Superior temporal gyrus (tissue), 1 donor: ENCODE results near the gene NECAB2.

Source experiments
- DNase-seq: peaks from one replicate; pipeline ENCODE4 v3.0.0-alpha.2; 2016; ENCODE audit errors: extremely low spot score

The NECAB2 gene

GRCh38 chr16:83967091-83967490 lies 953 bp upstream of the NECAB2 start:
- DNase-seq, result no peak

- DNase-seq, result no peak
Observed at GRCh38 chr16:83968306-83968851, 335 bp downstream of the NECAB2 start.

GRCh38 chr16:83968891-83969649 lies 1.0 kb downstream of the NECAB2 start:
- DNase-seq, result no peak

DNA sequence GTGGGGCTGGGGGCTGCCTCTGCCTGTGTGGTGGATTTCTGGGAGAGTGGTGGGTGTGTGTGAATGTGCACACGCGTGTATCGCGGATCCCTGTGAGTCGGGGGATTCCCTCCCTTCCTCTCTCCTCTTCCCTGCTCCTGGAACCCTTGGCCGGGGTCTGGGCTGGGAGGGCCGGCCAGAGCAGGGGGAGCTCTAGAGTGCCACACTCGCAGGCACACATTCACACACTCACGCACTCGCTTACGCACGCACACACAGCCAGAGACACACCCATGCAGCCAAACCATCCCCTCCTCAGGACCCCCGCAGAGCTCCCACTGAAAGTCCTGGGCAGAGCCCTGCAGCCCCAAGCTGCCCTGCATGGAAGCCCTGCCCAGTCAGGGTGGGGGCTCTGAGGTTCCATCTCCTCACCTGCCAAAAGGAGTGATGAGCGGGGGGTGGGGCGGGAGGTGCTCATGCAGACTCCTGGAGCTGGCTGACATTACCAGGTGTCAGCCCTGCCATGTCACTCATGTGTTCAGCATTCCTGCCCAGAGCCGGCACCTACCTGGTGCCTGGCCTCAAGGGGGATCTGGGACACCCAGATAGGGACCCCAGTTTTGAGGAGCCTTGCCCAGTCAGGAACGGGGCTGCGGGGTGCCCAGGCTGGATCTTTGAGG lies 1.9 kb downstream of the NECAB2 start:
- no peak for DNase-seq

- DNase-seq, result no peak
Observed at GRCh38 chr16:83970430-83970815, 2.4 kb downstream of the NECAB2 start.

DNA sequence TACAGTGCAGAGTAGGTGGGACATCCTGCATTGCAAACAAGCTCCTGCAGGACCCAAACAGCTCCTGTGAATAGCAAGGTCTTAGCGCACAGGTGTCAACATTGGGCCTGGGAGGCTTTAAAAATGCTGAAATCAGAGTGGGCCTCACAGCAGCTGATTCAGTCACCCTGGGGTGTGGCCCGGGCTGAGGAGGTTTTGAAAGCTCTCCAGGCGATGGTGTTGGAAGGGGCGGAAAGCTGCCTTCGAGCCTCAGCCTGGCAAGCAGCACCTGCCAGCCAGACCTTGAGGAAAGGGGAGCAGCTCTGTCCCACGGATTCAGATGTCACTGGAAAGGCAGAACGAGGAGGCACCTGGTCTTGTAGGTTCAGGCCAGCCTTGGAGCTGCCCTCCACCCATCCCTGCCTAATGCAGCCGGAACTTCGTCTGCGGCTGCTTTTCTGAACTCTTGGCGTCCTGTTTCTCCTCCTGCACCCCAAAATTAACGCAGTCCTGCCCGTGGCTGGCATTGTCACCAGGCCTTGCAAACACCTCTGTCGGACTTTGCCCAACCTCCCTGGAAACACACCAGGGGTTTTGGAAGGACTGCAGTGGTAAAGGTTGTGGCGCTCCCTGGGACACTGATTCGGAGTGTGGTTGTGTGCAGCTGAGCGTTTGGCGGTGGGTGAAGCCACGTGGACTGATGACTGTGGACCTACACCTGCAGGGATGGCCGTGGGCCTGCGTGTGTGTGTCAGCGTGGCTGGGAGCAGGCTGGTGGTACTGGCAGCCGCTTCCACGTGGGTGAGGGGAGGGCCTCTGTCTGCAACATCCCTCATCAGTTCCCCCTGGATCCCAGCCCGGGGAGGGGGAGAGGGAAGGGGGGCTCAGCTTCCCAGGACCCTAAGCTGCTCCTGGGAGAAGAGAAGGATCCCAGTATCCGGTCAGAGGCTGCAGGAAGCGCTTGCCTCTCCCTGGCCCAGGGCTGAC lies 3.4 kb downstream of the NECAB2 start:
- no peak for DNase-seq

DNA sequence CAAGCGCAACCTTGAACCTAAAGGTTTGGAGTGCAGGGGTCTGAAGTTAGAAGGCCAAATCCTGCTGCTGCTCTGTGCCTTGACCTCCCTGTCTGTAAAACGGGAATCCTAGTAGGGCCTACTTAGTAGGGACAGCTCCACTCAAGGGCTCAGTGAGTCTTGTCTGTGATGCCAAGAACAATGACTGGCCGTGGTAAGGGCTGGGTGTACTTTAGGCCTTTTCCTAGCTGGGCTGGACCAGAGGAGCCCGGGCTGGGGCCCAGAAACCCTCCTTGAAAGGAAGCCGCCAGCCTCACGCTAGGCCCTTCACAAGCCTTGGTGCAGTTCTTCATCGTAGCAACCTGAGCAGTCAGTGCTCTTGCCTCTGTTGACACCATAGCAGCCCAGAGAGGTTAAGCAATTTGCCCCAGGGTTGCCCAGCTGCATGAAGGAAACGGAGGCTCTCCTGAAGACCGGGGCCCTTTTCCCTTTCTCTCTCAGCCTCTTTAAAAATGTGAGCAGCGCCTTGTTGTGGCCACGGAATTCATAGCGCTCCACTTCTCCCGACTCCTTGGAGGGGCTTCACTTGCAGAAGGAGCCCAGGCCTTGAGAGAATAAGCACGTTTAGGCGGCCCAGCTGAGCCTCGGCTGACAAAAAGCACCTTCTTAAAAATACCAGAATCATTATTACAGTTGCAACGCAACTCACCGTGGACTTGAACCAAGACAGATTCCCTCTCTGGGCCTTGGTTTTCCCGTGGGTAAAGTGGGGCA lies 4.4 kb downstream of the NECAB2 start:
- DNase-seq, result no peak

DNA sequence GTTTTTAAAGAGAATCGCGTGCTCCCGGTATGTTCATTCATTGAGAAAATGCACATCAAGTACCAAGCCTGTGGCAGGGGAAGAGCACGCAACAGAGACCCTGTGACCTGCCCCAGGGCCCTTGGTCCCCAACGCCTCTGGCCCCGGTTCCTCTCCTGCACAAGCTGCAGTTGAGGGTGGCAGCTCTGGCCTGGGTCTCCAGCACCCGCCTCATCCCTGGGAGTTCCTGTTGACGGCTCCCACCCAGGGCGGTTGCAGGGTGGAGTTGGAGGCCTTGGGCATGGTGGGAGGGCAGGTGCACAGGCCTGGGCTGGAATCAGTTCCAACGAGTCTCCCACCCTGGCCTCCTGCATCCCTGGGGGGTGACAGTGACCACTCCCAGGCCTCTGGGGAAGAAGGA lies 5.0 kb downstream of the NECAB2 start:
- DNase-seq, result no peak

DNA sequence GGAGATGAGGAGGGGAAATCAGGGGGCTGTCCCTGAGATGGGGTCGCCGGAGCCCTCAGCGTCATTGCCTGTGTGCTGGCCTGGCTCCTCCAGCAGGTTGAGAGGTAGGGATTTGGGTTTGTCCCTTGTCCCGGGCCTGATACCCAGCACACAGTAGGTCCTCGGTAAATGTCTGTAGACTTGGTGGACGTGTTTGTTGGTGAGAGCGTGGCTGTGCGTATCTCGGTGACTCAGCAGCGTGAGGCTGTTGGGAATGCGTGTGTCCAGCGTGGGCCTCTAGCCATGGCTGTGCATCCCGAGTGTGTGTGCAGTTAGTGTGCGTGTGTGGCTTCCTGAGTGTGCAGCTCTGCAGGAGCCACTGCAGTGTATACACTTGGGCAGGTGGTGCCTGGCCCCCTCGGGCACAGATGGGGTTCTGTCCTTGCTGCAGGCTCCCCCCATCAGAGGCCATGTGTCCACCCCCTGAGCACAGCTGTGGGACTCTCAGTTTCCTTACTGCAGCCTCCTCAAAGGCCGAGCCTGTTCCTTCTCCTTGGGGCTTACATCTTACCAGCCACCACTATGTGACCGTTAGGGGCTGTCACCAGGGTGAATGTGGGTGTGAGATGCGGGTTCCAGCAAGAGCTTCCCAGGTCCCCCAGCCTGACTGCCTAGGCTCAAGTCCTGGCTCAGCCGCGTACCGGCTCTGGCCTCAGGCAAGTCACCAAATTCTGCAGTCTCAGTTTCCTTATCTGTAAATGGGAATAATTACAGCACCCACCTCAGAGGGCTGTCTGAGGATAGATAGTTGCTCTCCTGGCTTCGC lies 5.7 kb downstream of the NECAB2 start:
- no peak for DNase-seq

GRCh38 chr16:83974475-83974874 lies 6.4 kb downstream of the NECAB2 start:
- DNase-seq, result no peak

DNA sequence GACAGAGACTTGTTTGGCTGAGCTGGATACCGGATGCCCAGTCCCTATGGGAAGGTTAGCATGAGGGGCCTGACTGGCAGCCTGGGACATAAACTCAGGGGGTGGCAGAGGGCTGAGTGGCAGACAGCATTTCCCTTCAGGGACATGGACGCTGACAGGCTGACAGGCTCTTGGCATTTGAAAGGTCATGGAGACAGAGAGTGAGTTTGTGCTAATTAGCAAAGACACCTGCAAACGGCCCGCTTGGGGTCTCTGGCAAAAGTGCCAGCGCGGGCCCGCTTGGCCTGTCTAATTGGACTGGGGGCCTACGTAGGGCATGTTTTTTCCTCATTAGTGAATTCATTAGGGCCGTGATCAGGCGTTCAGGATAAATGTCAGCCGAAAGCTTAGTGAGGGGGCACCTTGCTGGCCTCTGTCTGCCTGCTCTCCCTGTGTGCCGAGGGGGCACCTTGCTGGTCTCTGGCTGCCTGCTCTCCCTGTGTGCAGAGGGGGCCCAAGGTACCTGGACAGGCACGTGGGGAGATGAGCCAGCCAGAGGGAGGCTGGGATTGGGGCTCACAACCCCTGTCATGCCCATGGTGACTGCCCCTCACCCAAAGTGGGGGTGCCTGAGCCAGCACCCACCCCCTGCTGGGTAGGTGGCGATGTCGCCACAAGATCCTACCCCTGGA lies 7.7 kb downstream of the NECAB2 start:
- DNase-seq, result no peak

GRCh38 chr16:83977056-83977815 lies 9.2 kb downstream of the NECAB2 start:
- no peak for DNase-seq

DNA sequence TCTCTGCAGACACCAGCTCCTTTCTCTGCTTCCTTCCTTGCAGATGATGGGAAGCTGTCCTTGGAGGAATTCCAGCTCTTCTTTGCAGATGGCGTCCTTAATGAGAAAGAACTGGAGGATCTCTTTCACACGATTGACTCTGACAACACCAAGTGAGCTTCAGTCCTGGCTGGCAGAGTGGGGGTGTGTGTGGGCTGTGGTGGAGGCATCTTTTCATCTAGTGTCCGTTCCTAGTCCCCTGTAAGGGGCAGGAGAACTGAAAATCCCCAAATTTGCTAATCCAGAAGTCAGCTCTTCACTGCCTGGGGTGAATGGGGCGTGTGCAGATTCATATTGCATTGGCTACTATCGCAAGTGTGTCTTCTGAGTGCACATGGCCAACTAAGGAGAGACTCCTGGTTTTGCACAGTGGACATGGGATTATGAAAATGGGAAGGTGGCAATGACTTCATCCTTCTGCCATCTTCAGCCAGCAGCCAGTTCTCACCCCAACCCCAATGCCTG lies 10.4 kb downstream of the NECAB2 start:
- no peak for DNase-seq

DNA sequence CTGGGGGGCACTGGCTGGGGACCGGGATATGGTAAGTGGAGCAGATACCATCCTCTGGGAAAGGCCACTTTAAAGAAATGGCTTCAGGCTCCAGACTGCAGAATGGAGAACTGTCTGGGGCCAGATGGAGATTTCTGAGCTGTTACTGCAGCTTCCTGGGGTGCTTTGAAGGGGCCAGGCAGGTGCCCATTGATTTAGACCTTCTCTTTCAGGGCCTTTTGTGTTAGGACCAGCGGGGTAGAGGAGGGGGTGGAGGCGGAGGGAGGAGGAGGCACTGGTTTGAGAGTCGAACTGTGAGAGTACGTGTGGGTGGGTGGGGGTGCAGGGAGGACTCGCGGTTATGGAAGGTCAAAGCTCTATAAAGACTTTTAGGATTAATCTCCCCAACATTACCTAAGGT lies 11.4 kb downstream of the NECAB2 start:
- DNase-seq, result no peak

DNA sequence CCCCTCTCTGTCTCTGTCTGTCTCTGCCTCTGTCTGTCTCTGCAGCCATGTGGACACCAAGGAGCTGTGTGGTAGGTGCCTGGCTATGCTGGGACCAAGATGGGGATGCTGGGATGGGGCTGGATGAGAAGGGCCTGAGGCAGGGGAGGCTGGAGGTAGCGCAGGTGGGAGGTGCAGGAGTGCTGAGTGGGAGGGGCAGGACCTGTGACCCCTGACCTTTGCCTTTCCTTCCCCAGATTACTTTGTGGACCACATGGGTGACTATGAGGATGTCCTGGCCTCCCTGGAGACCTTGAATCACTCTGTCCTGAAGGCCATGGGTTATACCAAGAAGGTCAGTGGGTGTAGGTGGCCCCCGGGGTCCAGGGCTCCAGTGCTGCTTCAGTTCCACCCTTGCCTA lies 12.8 kb downstream of the NECAB2 start:
- no peak for DNase-seq

DNA sequence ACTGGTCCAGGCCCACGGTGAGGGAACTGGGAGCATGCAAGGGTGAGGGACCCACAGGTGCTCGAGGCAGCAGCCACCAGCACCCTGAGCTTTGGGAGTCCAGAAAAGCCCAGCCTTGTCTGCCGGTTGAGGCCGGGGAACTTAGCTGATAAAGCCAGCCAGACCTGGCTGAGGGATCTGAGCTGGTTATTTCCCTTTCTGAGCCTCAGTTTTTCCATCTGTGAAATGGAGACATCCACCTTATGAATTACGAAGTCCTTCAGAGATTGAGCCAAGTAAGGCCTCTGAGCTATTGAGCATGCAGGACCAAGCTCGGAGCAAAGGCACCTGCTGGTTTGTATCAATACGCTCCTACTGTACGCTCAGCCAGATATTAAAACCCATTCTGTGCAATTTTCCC lies 13.8 kb downstream of the NECAB2 start:
- no peak for DNase-seq

DNA sequence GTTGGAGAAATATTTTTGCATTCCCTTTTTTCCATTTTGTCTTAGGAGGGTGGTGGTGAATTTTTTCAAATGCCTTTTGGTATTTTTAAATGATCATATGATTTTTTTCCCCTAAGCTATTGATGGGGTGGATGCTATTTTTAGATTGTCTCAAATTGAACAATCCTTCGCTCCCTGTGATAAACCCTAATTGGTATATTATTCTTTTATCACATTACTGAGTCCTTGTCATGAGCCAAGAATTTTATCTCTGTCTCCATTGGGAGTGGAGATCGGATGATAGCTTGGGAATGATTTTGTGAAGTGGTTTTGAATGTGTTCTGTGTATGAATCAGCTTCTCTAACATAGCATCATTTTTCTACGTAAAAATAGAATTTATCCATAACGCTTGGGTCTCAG lies 15.4 kb downstream of the NECAB2 start:
- DNase-seq, result no peak

DNA sequence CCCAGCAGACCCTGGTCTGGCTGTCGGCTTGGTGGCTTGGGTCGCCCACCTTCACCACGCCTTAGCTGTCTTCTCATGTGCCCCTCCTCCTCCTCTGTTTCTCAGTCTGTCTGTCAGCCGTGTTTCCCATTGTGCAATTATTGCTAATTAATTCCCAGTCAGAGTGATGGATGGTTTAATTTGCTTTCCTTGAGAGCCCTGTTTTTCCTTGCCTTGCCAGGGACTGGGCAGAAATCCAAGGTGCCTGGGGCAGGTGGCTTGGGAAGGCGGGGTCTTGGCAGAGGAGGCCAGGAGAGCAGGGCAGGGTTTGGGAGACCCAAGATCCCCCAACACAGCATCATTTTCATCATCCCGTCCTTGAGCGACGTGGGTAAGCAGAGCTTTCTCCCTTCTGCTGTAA lies 21.3 kb downstream of the NECAB2 start:
- no peak for DNase-seq

GRCh38 chr16:83990492-83990891 lies 22.4 kb downstream of the NECAB2 start:
- DNase-seq, result no peak
